ENCODE results near the gene IQCK.

Gene IQCK

GRCh38 chr16:19883296-19883965, 165.4 kb downstream of the IQCK start:
- no peak for TF ChIP-seq CTCF (conservative IDR thresholded peaks at IDR 0.05; ENCODE audit: low read depth, low read length)
- H3K4me3 ChIP-seq (ENCODE audit: low read length) = peak overlapping the region; percentile 66
- DNase-seq (ENCODE audit: low read depth) = no peak

- H3K4me3 ChIP-seq (ENCODE audit: low read length) = peak overlapping the region; percentile 66
- no peak for DNase-seq (ENCODE audit: low read depth)
- no peak for TF ChIP-seq CTCF (conservative IDR thresholded peaks at IDR 0.05; ENCODE audit: low read depth, low read length)
These were observed 166.0 kb downstream of the IQCK start for GRCh38 chr16:19883966-19884485.

- no peak for TF ChIP-seq CTCF (conservative IDR thresholded peaks at IDR 0.05; ENCODE audit: low read depth, low read length)
- peak within 1 kb of the TSS; percentile 66 for H3K4me3 ChIP-seq (ENCODE audit: low read length)
- no peak for DNase-seq (ENCODE audit: low read depth)
These were observed 166.8 kb downstream of the IQCK start, which contains the start of gene GPRC5B for GRCh38 chr16:19884611-19885450. GPRC5B (minus strand) TSS chr16:19884848; CDS start chr16:19872845, 12,003 bp downstream.

- peak overlapping the region; percentile 66 for H3K4me3 ChIP-seq (ENCODE audit: low read length)
These were observed 167.5 kb downstream of the IQCK start for GRCh38 chr16:19885451-19886072.

GRCh38 chr16:19886073-19886941, 168.2 kb downstream of the IQCK start:
- no peak overlapping the region for H3K4me3 ChIP-seq (ENCODE audit: low read length)
- peak; percentile 100 for TF ChIP-seq CTCF (conservative IDR thresholded peaks at IDR 0.05; ENCODE audit: low read depth, low read length)

More at GRCh38 chr16:19885451-19886072, 167.5 kb downstream of the IQCK start:
- no peak for DNase-seq (ENCODE audit: low read depth)
- no peak for TF ChIP-seq CTCF (conservative IDR thresholded peaks at IDR 0.05; ENCODE audit: low read depth, low read length)

GRCh38 chr16:19888834-19889233, 170.8 kb downstream of the IQCK start:
- DNase-seq (ENCODE audit: low read depth) = no peak
- no peak for TF ChIP-seq CTCF (conservative IDR thresholded peaks at IDR 0.05; ENCODE audit: low read depth, low read length)
- H3K4me3 ChIP-seq (ENCODE audit: low read length) = no peak overlapping the region

More at GRCh38 chr16:19886073-19886941, 168.2 kb downstream of the IQCK start:
- no peak for DNase-seq (ENCODE audit: low read depth)

All from retinal pigment epithelial cell (primary cell).